H1 (cell line): ENCODE data around the gene DOP1B. TPM values are rescaled to one million over a fixed set of nuclear protein-coding genes. Genes with fewer than 3 reads are reported as not detected.

ENCODE experiments used
- CTCF ChIA-PET: fragments of 300-600 bp; sonication (Branson Sonifier 250); formaldehyde crosslinking; loops from one replicate; lab custom pipeline; 2021; ENCODE audit not compliant: partially characterized antibody; lab: Charles Lee
- POLR2A ChIA-PET: fragments of 300-600 bp; sonication (Branson Sonifier 250); formaldehyde crosslinking; loops from one replicate; lab custom pipeline; 2021; ENCODE audit warnings: inconsistent platforms; ENCODE audit not compliant: partially characterized antibody; lab: Charles Lee
- DNase-seq, 2 experiments: peaks; one replicate each; pipeline versions ENCODE4 v3.0.0 to v3.0.0-alpha.2; 2010 to 2022; ENCODE audit warnings: low spot score in 2 of 2, low read depth in 1 of 2, mixed read lengths in 1 of 2
- FAIRE-seq: peaks from 2 replicates; lab custom pipeline; 2011; peaks lifted over from hg19 to GRCh38; lab: Jason Lieb, UNC
- H2AFZ ChIP-seq: 2 replicates; pipeline ENCODE4 v1.8.1; 2012; ENCODE audit warnings: low read length, inconsistent platforms
- H2AK5ac ChIP-seq: 2 replicates; pipeline ENCODE4 v1.6.1; 2013; ENCODE audit warnings: low read depth, low read length
- H2BK120ac ChIP-seq: replicated peaks from 2 replicates; pipeline ENCODE3; 2013; ENCODE audit warnings: low read depth, low read length, inconsistent platforms
- H2BK12ac ChIP-seq: 2 replicates; pipeline ENCODE4 v1.6.1; 2013; ENCODE audit warnings: low read depth, low read length
- H2BK15ac ChIP-seq: 2 replicates; pipeline ENCODE4 v1.6.1; 2013; ENCODE audit warnings: low read length
- H2BK20ac ChIP-seq: 2 replicates; pipeline ENCODE4 v1.6.1; 2013; ENCODE audit warnings: low read length
- H2BK5ac ChIP-seq: 2 replicates; pipeline ENCODE4 v1.6.1; 2013; ENCODE audit warnings: low read depth, low read length
- H3K14ac ChIP-seq: 2 replicates; pipeline ENCODE4 v1.6.1; 2013; ENCODE audit warnings: inconsistent platforms; ENCODE audit not compliant: insufficient read length
- H3K18ac ChIP-seq: 2 replicates; pipeline ENCODE4 v1.6.1; 2013; ENCODE audit warnings: low read length; ENCODE audit errors: extremely low read depth
- H3K23ac ChIP-seq: 2 replicates; pipeline ENCODE4 v1.6.1; 2013; ENCODE audit warnings: inconsistent platforms; ENCODE audit not compliant: insufficient read length
- H3K23me2 ChIP-seq: 2 replicates; pipeline ENCODE4 v1.6.1; 2013; ENCODE audit warnings: low read depth, low read length
- H3K27ac ChIP-seq: 2 replicates; pipeline ENCODE4 v1.6.1; 2011; ENCODE audit warnings: low read depth, low read length, inconsistent platforms
- H3K27me3 ChIP-seq, 4 experiments: replicated peaks in 1 of 4; 1 replicate in 1 of 4; 2 replicates in 3 of 4; pipeline versions ENCODE4 v1.6.1 to v1.8.1; 2011 to 2013; ENCODE audit warnings: low read length in 3 of 4, mild to moderate bottlenecking in 3 of 4, inconsistent platforms in 2 of 4, mixed read lengths in 2 of 4, moderate library complexity in 1 of 4; ENCODE audit not compliant: control insufficient read depth in 3 of 4, insufficient read depth in 3 of 4; ENCODE audit errors: extremely low read depth in 1 of 4
- H3K36me3 ChIP-seq, 4 experiments: 2 replicates each; pipeline versions ENCODE4 v1.6.1 to v1.8.1; 2011 to 2013; ENCODE audit warnings: mild to moderate bottlenecking in 4 of 4, low read length in 3 of 4, moderate library complexity in 2 of 4, control low read depth in 1 of 4, inconsistent platforms in 1 of 4; ENCODE audit not compliant: insufficient read depth in 4 of 4, control insufficient read depth in 2 of 4
- H3K4ac ChIP-seq: replicated peaks from 2 replicates; pipeline ENCODE3; 2013; ENCODE audit warnings: low read length, low read depth, mixed read lengths, inconsistent platforms; ENCODE audit not compliant: insufficient read length
- H3K4me1 ChIP-seq, 4 experiments: replicated peaks in 1 of 4; 1 replicate in 1 of 4; 2 replicates in 3 of 4; pipeline versions ENCODE4 v1.6.1 to v1.8.1; 2011 to 2013; ENCODE audit warnings: low read length in 3 of 4, inconsistent platforms in 2 of 4, mixed read lengths in 1 of 4; ENCODE audit not compliant: insufficient read depth in 4 of 4, control insufficient read depth in 3 of 4
- H3K4me2 ChIP-seq, 2 experiments: 2 replicates each; pipeline versions ENCODE4 v1.6.1 to v1.8.1; 2011 to 2013; ENCODE audit warnings: low read depth in 2 of 2, low read length in 2 of 2, control low read depth in 1 of 2, inconsistent platforms in 1 of 2, mild to moderate bottlenecking in 1 of 2; ENCODE audit not compliant: insufficient read depth in 1 of 2
- H3K4me3 ChIP-seq, 4 experiments: fragments of 200-600, 300-600 bp in 1 of 4; sonication (generic), shearing (Covaris generic), sonication (Bioruptor Twin) in 1 of 4; 2 replicates each; pipeline versions ENCODE4 v1.5.1 to v1.8.1; 2011 to 2016; ENCODE audit warnings: low read length in 4 of 4, low read depth in 3 of 4, control low read depth in 2 of 4, inconsistent platforms in 2 of 4, mild to moderate bottlenecking in 2 of 4, mixed read lengths in 1 of 4, moderate library complexity in 1 of 4; ENCODE audit not compliant: insufficient read depth in 2 of 4; ENCODE audit errors: extremely low read depth in 1 of 4
- H3K56ac ChIP-seq: replicated peaks from 2 replicates; pipeline ENCODE3; 2013; ENCODE audit warnings: low read depth, mild to moderate bottlenecking, mixed read lengths, low read length, inconsistent platforms; ENCODE audit not compliant: insufficient read length
- H3K79me1 ChIP-seq: 2 replicates; pipeline ENCODE4 v1.6.1; 2013; ENCODE audit warnings: low read depth, low read length, control low read depth
- H3K79me2 ChIP-seq, 2 experiments: 2 replicates each; pipeline versions ENCODE4 v1.6.1 to v1.8.1; 2012 to 2013; ENCODE audit warnings: low read length in 2 of 2, mild to moderate bottlenecking in 2 of 2, inconsistent platforms in 1 of 2; ENCODE audit not compliant: insufficient read depth in 2 of 2, control insufficient read depth in 1 of 2
- H3K9ac ChIP-seq, 4 experiments: replicated peaks in 1 of 4; 1 replicate in 1 of 4; 2 replicates in 3 of 4; pipeline versions ENCODE4 v1.6.1 to v1.8.1; 2011 to 2013; ENCODE audit warnings: low read depth in 3 of 4, low read length in 3 of 4, control low read depth in 2 of 4, mild to moderate bottlenecking in 2 of 4, moderate library complexity in 2 of 4, inconsistent platforms in 1 of 4; ENCODE audit errors: extremely low read depth in 1 of 4
- H3K9me3 ChIP-seq, 2 experiments: 2 replicates each; pipeline versions ENCODE4 v1.6.1 to v1.8.1; 2012 to 2013; ENCODE audit warnings: mild to moderate bottlenecking in 2 of 2, moderate library complexity in 2 of 2, control low read depth in 1 of 2, inconsistent platforms in 1 of 2, low read depth in 1 of 2, low read length in 1 of 2, mixed read lengths in 1 of 2; ENCODE audit not compliant: insufficient read depth in 2 of 2
- H4K20me1 ChIP-seq, 2 experiments: replicated peaks in 1 of 2; 2 replicates each; pipeline versions ENCODE3 to v1.8.1; 2011 to 2013; ENCODE audit warnings: inconsistent platforms in 2 of 2, low read length in 2 of 2, mild to moderate bottlenecking in 1 of 2; ENCODE audit not compliant: insufficient read depth in 2 of 2, control insufficient read depth in 1 of 2
- H4K5ac ChIP-seq: 2 replicates; pipeline ENCODE4 v1.6.1; 2013; ENCODE audit warnings: low read length, low read depth, mixed read lengths, inconsistent platforms; ENCODE audit not compliant: insufficient read length
- H4K8ac ChIP-seq: 2 replicates; pipeline ENCODE4 v1.8.0; 2013; ENCODE audit warnings: mild to moderate bottlenecking, moderate library complexity, low read length, inconsistent platforms; ENCODE audit not compliant: insufficient read depth; ENCODE audit errors: extremely low read depth
- H4K91ac ChIP-seq: replicated peaks from 2 replicates; pipeline ENCODE3; 2013; ENCODE audit warnings: low read length, mixed read lengths, inconsistent platforms; ENCODE audit not compliant: insufficient read length
- CBX8 ChIP-seq: fragments of 300-800, 300-1000 bp; sonication (generic); IDR thresholded peaks from 2 replicates; pipeline ENCODE4 v1.7.1; 2016; ENCODE audit warnings: low read depth, low read length, borderline replicate concordance
- CHD2 ChIP-seq: IDR thresholded peaks from 2 replicates; pipeline ENCODE4 v1.6.1; 2012; ENCODE audit warnings: low read length, improper control_type of control experiment
- GABPA ChIP-seq: IDR thresholded peaks from 2 replicates; pipeline ENCODE4 v1.6.1; 2011; ENCODE audit warnings: mild to moderate bottlenecking, low read length, moderate library complexity, borderline replicate concordance; ENCODE audit not compliant: insufficient read depth
- HDAC2 ChIP-seq, 2 experiments: fragments of 300-600 bp in 1 of 2; sonication (generic) in 1 of 2; IDR thresholded peaks; 2 replicates each; pipeline ENCODE4 v1.6.1; 2011 to 2012; ENCODE audit warnings: low read depth in 2 of 2, low read length in 2 of 2, mild to moderate bottlenecking in 2 of 2, moderate library complexity in 2 of 2, borderline replicate concordance in 1 of 2, inconsistent platforms in 1 of 2
- MAFK ChIP-seq: IDR thresholded peaks from 2 replicates; pipeline ENCODE4 v1.6.1; 2012; ENCODE audit warnings: low read depth, mild to moderate bottlenecking, improper control_type of control experiment, low read length
- RXRA ChIP-seq: IDR thresholded peaks from 2 replicates; pipeline ENCODE4 v1.6.1; 2011; ENCODE audit warnings: low read depth, mild to moderate bottlenecking, low read length, moderate library complexity; ENCODE audit not compliant: insufficient read depth
- YY1 ChIP-seq: IDR thresholded peaks from 2 replicates; pipeline ENCODE4 v1.6.1; 2011; ENCODE audit warnings: low read depth, mild to moderate bottlenecking, low read length
- WGBS, 2 experiments: shearing (Covaris generic) in 1 of 2; methylation state at CpG; one replicate each; pipeline versions ENCODE4 v1.1.6 to v1.1.7; 2013 to 2015; ENCODE audit warnings: low lambda C conversion rate in 2 of 2, mixed read lengths in 2 of 2, inconsistent platforms in 1 of 2, low coverage in 1 of 2, missing lambda C conversion rate in 1 of 2; ENCODE audit not compliant: insufficient replicate concordance in 2 of 2, insufficient coverage in 1 of 2, insufficient read length in 1 of 2; ENCODE audit errors: extremely low coverage in 1 of 2, missing lambda C conversion rate in 1 of 2; 5-methylcytosine and 5-hydroxymethylcytosine counted together
- polyA plus RNA-seq, 7 experiments: library from polyadenylated mRNA; depleted of rRNA in 3 of 7; stranded (reverse) in 5 of 7; unstranded in 2 of 7; fragments of >200 nt in 5 of 7; fragments of 200-250 nt in 2 of 7; gene quantifications; 1 replicate in 5 of 7; 2 replicates in 1 of 7; 4 replicates in 1 of 7; pipeline versions ENCODE4 v1.2.1 to v1.2.3, GENCODE V29; 2011 to 2013; ENCODE audit warnings: missing spikeins in 2 of 7, mixed read lengths in 2 of 7
- total RNA-seq: library from RNA; stranded (reverse); fragmentation: NEBNext Ultra II Directional; extraction: Animal tissue kit (Norgen Biotek cat#: 25700); gene quantifications from 2 replicates; pipeline ENCODE4 v1.2.1, GENCODE V29; 2021

Gene DOP1B
- total and polyA plus RNA-seq, 2 of the 8 experiments (the other 6 are each of a cell fraction or from before 2014, with no cell fraction given) = 2.8 to 9.9 TPM

GRCh38 chr21:36111238-36111637 is 45.4 kb upstream of the DOP1B start:
- Histone ChIP-seq H3K79me1 (no peaks in the 10 kb centered on the region), H3K4ac (peak overlapping the region; percentile 36), H3K23ac (no peak overlapping the region), H3K79me2 (peaks cover 0 to 16% of the 10 kb centered on the region in 2 experiments; a peak in 2 of 4 replicates), H2BK5ac (peak overlapping the region; percentile 83; the same call in 1 of the 2 replicates), H2BK120ac (peak overlapping the region; percentile 33), H3K4me3 (no peak overlapping the region), H4K91ac (peak overlapping the region; percentile 15), H2BK12ac (peak overlapping the region; percentile 60; the same call in 1 of the 2 replicates), H3K4me1 (peaks cover 0 to 13% (median 6%) of the 10 kb centered on the region in 4 experiments)
- no peak for DNase-seq
- ChIA-PET POLR2A (interaction anchor here (0.7 to 3.6 kb wide), 6 partner anchors 8 to 77 kb away, joined by 3 to 19 read pairs (median 4); partner anchors contain the start of gene SETD4), CTCF (interaction anchor here (1.2 to 4.1 kb wide), 7 partner anchors 12 to 83 kb away, joined by 3 to 19 read pairs (median 4); no protein-coding TSS in a partner anchor)
- TF ChIP-seq GABPA = no peak
- TF ChIP-seq MAFK = no peak
- TF ChIP-seq HDAC2 (IDR thresholded peaks at IDR 0.05; ENCODE audit: borderline replicate concordance in 1 of 2, low read depth in 2 of 2, low read length in 2 of 2) = no peak
- TF ChIP-seq CHD2 = no peak
- TF ChIP-seq RXRA = no peak
- no peak for TF ChIP-seq YY1
- no peak for TF ChIP-seq CBX8
- TF ChIP-seq, all 59 proteins: peak for 0
- Histone ChIP-seq H2AFZ (no peak overlapping the region), H2BK20ac (peak overlapping the region; percentile 94; the same call in 1 of the 2 replicates), H3K27ac (no peak overlapping the region), H3K56ac (no peak overlapping the region), H3K23me2 (no peaks in the 10 kb centered on the region; the same call in 1 of the 2 replicates), H3K9ac (no peak overlapping the region), H4K8ac (no peak overlapping the region; the same call in 1 of the 2 replicates), H2AK5ac (0 out of 2 replicates have a peak overlapping the region, but pooled peaks have one; percentile 96), H3K9me3 (no peaks in the 10 kb centered on the region), H3K18ac (no peak overlapping the region), H4K5ac (no peak overlapping the region), H4K20me1 (no peaks in the 10 kb centered on the region), H3K36me3 (peaks cover 3 to 29% (median 19%) of the 10 kb centered on the region in 4 experiments; a peak in 6 of 8 replicates), H2BK15ac (0 out of 2 replicates have a peak overlapping the region, but pooled peaks have one; percentile 90), H3K4me2 (no peak overlapping the region; a peak in 1 of 4 replicates), H3K14ac (no peak overlapping the region), H3K27me3 (no peaks in the 10 kb centered on the region)
- 85% methylated on average over 8 of the region's 8 CpGs; no CpG with 5 or more reads in 1 of the 2 experiments for WGBS, 2 experiments
- no peak for FAIRE-seq
